Right lobe of liver (tissue), 4 donors: ENCODE results near the gene RHO.

Experiments used
- CTCF ChIP-seq, 4 donors: fragments of 200-600 bp in 3 of 4; fragments of 450-650 bp in 1 of 4; IDR thresholded peaks; one replicate each; pipeline versions ENCODE4 v1.5.1 to v1.8.0; 2016 to 2022; ENCODE audit warnings: antibody characterized with exemption in 4 of 4, mild to moderate bottlenecking in 2 of 4
- POLR2A ChIP-seq: fragments of 450-650 bp; IDR thresholded peaks from one replicate; pipeline ENCODE4 v1.6.1; 2017; ENCODE audit warnings: antibody characterized with exemption, mild to moderate bottlenecking
- donor health status: DM: no; HTN: no; CAD: no.
- donor health status: DM: no; HTN: no; CAD: no.
- donor health status: DM: no; HTN: yes; CAD: no.

DNA sequence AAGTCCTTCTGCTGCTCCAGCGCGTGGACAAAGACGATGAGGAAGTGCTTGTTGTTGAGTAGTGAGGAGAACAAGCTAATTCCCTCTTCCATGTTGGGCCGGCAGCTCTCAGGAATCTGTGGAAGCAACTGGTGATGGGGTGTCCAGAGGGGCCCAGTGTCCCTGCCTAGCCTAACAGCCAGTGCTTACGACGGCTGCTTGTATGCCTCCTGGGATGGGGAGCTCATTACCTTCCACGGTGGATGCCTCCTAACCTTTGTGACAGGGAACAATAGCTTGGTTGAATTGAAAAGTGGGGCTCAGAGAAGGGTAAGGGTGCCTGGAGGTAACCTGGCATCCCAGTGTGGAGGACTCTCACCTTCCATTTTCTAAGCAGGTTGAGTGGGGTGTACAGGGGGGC lies 37.5 kb downstream of the RHO start:
- no peak for TF ChIP-seq CTCF (IDR thresholded peaks at IDR 0.05)
- TF ChIP-seq POLR2A: no peak
